IMR-90 (cell line): Measurements from ENCODE around the gene HKDC1. TPM values are rescaled to one million over a fixed set of nuclear protein-coding genes. Genes with fewer than 3 reads are reported as not detected.

Source experiments
- ATAC-seq: fragments of 200-7000 bp; cut with Tn5 transposase; 2 replicates; pipeline ENCODE4 v1.9.1; 2020; ENCODE audit warnings: low read depth, mild to moderate bottlenecking, moderate library complexity
- BruUV-seq: library from RNA; stranded (reverse); fragments of 400-500 nt; replicated peaks from 2 replicates; lab custom pipeline; 2021; lab: Mats Ljungman, UMichigan
- CTCF ChIA-PET: fragments of 300-600 bp; formaldehyde crosslinking; extraction: SDS; loops from one replicate; lab custom pipeline; 2021; ENCODE audit warnings: antibody characterized with exemption; lab: Yijun Ruan, JAX
- POLR2A ChIA-PET: fragments of 300-600 bp; sonication (Branson Sonifier 250); formaldehyde crosslinking; loops from one replicate; lab custom pipeline; 2022; ENCODE audit warnings: antibody characterized with exemption; ENCODE audit not compliant: unreplicated experiment; lab: Charles Lee
- DNase-seq: peaks from one replicate; pipeline ENCODE4 v3.0.0; 2013
- H2AFZ ChIP-seq: replicated peaks from 2 replicates; pipeline ENCODE3; 2013; ENCODE audit warnings: low read length, mild to moderate bottlenecking; ENCODE audit not compliant: poor library complexity
- H2AK5ac ChIP-seq: 2 replicates; pipeline ENCODE4 v1.6.1; 2013; ENCODE audit warnings: low read depth, low read length, inconsistent platforms
- H2AK9ac ChIP-seq: replicated peaks from 2 replicates; pipeline ENCODE3; 2013; ENCODE audit warnings: mild to moderate bottlenecking, low read depth, low read length, moderate library complexity; ENCODE audit not compliant: poor library complexity
- H2BK120ac ChIP-seq: 2 replicates; pipeline ENCODE4 v1.6.1; 2013; ENCODE audit warnings: low read depth, low read length, inconsistent platforms
- H2BK15ac ChIP-seq: 3 replicates; pipeline ENCODE4 v1.6.1; 2013; ENCODE audit warnings: low read depth, low read length, inconsistent platforms
- H2BK20ac ChIP-seq: 2 replicates; pipeline ENCODE4 v1.6.1; 2013; ENCODE audit warnings: low read depth, mild to moderate bottlenecking, inconsistent platforms, low read length, moderate library complexity
- H2BK5ac ChIP-seq: 2 replicates; pipeline ENCODE4 v1.6.1; 2013; ENCODE audit warnings: mild to moderate bottlenecking, low read depth, low read length, inconsistent platforms; ENCODE audit not compliant: poor library complexity, severe bottlenecking
- H3K14ac ChIP-seq: replicated peaks from 2 replicates; pipeline ENCODE4 v1.6.1; 2013; ENCODE audit warnings: low read depth, low read length, inconsistent platforms
- H3K18ac ChIP-seq: 2 replicates; pipeline ENCODE4 v1.6.1; 2013; ENCODE audit warnings: low read depth, low read length, control low read depth
- H3K23ac ChIP-seq: 2 replicates; pipeline ENCODE4 v1.6.1; 2013; ENCODE audit warnings: low read depth, low read length, inconsistent platforms
- H3K27ac ChIP-seq: 2 replicates; pipeline ENCODE4 v1.5.1; 2013; ENCODE audit warnings: mild to moderate bottlenecking, control low read depth, low read length; ENCODE audit not compliant: insufficient read depth
- H3K27me3 ChIP-seq: 2 replicates; pipeline ENCODE4 v1.6.1; 2013; ENCODE audit warnings: low read length; ENCODE audit not compliant: control insufficient read depth, insufficient read depth
- H3K36me3 ChIP-seq: 2 replicates; pipeline ENCODE4 v1.6.1; 2013; ENCODE audit warnings: low read length, mixed read lengths; ENCODE audit not compliant: control insufficient read depth, insufficient read depth
- H3K4ac ChIP-seq: 2 replicates; pipeline ENCODE4 v1.6.1; 2013; ENCODE audit warnings: low read depth, low read length, inconsistent platforms
- H3K4me1 ChIP-seq: 2 replicates; pipeline ENCODE4 v1.6.1; 2013; ENCODE audit warnings: low read length, mixed read lengths; ENCODE audit not compliant: control insufficient read depth, insufficient read depth
- H3K4me2 ChIP-seq: 2 replicates; pipeline ENCODE4 v1.6.1; 2013; ENCODE audit warnings: low read depth, mild to moderate bottlenecking, control low read depth, low read length, moderate library complexity
- H3K4me3 ChIP-seq: 2 replicates; pipeline ENCODE4 v1.5.1; 2013; ENCODE audit warnings: low read depth, mild to moderate bottlenecking, control low read depth, low read length, moderate library complexity; ENCODE audit not compliant: insufficient read depth
- H3K56ac ChIP-seq: 2 replicates; pipeline ENCODE4 v1.6.1; 2013; ENCODE audit warnings: low read length, inconsistent platforms; ENCODE audit not compliant: insufficient read depth; ENCODE audit errors: extremely low read depth
- H3K79me1 ChIP-seq, 2 experiments: 2 replicates each; pipeline ENCODE4 v1.6.1; 2013; ENCODE audit warnings: low read length in 2 of 2, inconsistent platforms in 1 of 2, low read depth in 1 of 2
- H3K9ac ChIP-seq: 2 replicates; pipeline ENCODE4 v1.6.1; 2013; ENCODE audit warnings: low read depth, low read length, control low read depth
- H3K9me1 ChIP-seq: 2 replicates; pipeline ENCODE4 v1.6.1; 2013; ENCODE audit warnings: low read length, inconsistent platforms; ENCODE audit not compliant: insufficient read depth
- H3K9me3 ChIP-seq: 2 replicates; pipeline ENCODE4 v1.6.1; 2013; ENCODE audit warnings: low read length; ENCODE audit not compliant: control insufficient read depth, insufficient read depth
- H4K20me1 ChIP-seq: 2 replicates; pipeline ENCODE4 v1.6.1; 2013; ENCODE audit warnings: low read length, inconsistent platforms; ENCODE audit not compliant: insufficient read depth
- H4K5ac ChIP-seq: 2 replicates; pipeline ENCODE4 v1.6.1; 2013; ENCODE audit warnings: mild to moderate bottlenecking, low read depth, low read length, control low read depth
- H4K8ac ChIP-seq, 2 experiments: 2 replicates each; pipeline ENCODE4 v1.6.1; 2013; ENCODE audit warnings: low read depth in 2 of 2, low read length in 2 of 2, control low read depth in 1 of 2, inconsistent platforms in 1 of 2
- H4K91ac ChIP-seq: 2 replicates; pipeline ENCODE4 v1.6.1; 2013; ENCODE audit warnings: low read depth, low read length, inconsistent platforms; ENCODE audit not compliant: insufficient read depth
- BHLHE40 ChIP-seq: fragments of 150-350 bp; IDR thresholded peaks from 2 replicates; pipeline ENCODE4 v1.6.1; 2016; ENCODE audit warnings: mild to moderate bottlenecking, low read depth, low read length
- CEBPB ChIP-seq: IDR thresholded peaks from 2 replicates; pipeline ENCODE4 v1.6.1; 2012; ENCODE audit warnings: low read depth, low read length, improper control_type of control experiment
- FOS ChIP-seq: fragments of 150-350 bp; IDR thresholded peaks from 2 replicates; pipeline ENCODE4 v1.6.1; 2016; ENCODE audit warnings: low read depth, low read length
- MAZ ChIP-seq: IDR thresholded peaks from 2 replicates; pipeline ENCODE4 v1.6.1; 2012; ENCODE audit warnings: low read depth, mild to moderate bottlenecking, low read length, improper control_type of control experiment, moderate library complexity, borderline replicate concordance
- NFE2L2 ChIP-seq: fragments of 150-350 bp; IDR thresholded peaks from 2 replicates; pipeline ENCODE4 v1.6.1; 2016; ENCODE audit warnings: low read depth, mild to moderate bottlenecking, low read length
- POLR2A ChIP-seq: IDR thresholded peaks from 2 replicates; pipeline ENCODE4 v1.6.1; 2012; ENCODE audit warnings: mild to moderate bottlenecking, low read depth, low read length
- RCOR1 ChIP-seq: IDR thresholded peaks from 2 replicates; pipeline ENCODE4 v1.6.1; 2012; ENCODE audit warnings: mild to moderate bottlenecking, low read length, improper control_type of control experiment; ENCODE audit not compliant: insufficient replicate concordance
- RFX5 ChIP-seq: IDR thresholded peaks from 2 replicates; pipeline ENCODE4 v1.8.0; 2012; ENCODE audit warnings: low read depth, mild to moderate bottlenecking, low read length, moderate library complexity
- SMC3 ChIP-seq: fragments of 150-350 bp; IDR thresholded peaks from 2 replicates; pipeline ENCODE4 v1.6.1; 2016; ENCODE audit warnings: low read depth, mild to moderate bottlenecking, antibody characterized with exemption, low read length, moderate library complexity
- WGBS, 2 experiments: methylation state at CpG; one replicate each; pipeline versions ENCODE4 v1.1.5 to v1.1.7; 2013; ENCODE audit warnings: missing lambda C conversion rate in 2 of 2; ENCODE audit not compliant: insufficient read length in 1 of 2; ENCODE audit errors: extremely low coverage in 2 of 2; 5-methylcytosine and 5-hydroxymethylcytosine counted together
- dilution Hi-C: fragments of 300-500 bp; cut with HindIII; formaldehyde crosslinking; loops from one replicate; pipeline ENCODE4 v1.14.3; 2018; ENCODE audit warnings: low sequenced_read_pairs; ENCODE audit not compliant: unreplicated experiment
- in situ Hi-C: fragments of 300-500 bp; cut with MboI; formaldehyde crosslinking; loops from 3 replicates; pipeline ENCODE4 v1.14.3; 2019; ENCODE audit warnings: low sequenced_read_pairs, inconsistent platforms, mixed read lengths
- intact Hi-C: fragments of 100-400 bp; cut with micrococcal nuclease; formaldehyde crosslinking; loops from 2 replicates; pipeline ENCODE4 v1.10.0; 2022
- polyA plus RNA-seq, 3 experiments: library from polyadenylated mRNA; depleted of rRNA; stranded (reverse); fragments of >200 nt; gene quantifications; 2 replicates each; pipeline ENCODE4 v1.2.3, GENCODE V29; 2012; ENCODE audit warnings: low replicate concordance in 1 of 3
- total RNA-seq: library from RNA; depleted of rRNA; stranded (reverse); fragments of >200 nt; gene quantifications from 2 replicates; pipeline ENCODE4 v1.2.3, GENCODE V29; 2012
- TF ChIP-seq, protein P1 (sequence below): fragments of 150-350 bp; IDR thresholded peaks from 2 replicates; pipeline ENCODE4 v1.6.1; 2017; ENCODE audit warnings: mild to moderate bottlenecking, antibody characterized with exemption, low read length, low read depth
- TF ChIP-seq, protein P2 (sequence below): conservative IDR thresholded peaks from 2 replicates; pipeline ENCODE4 v1.5.1; 2012; ENCODE audit warnings: mild to moderate bottlenecking, low read depth, low read length, improper control_type of control experiment

HKDC1 gene
- total and polyA plus RNA-seq, 2 of the 4 experiments (the other 2 are of a cell fraction): under 0.01 to 0.03 TPM

DNA sequence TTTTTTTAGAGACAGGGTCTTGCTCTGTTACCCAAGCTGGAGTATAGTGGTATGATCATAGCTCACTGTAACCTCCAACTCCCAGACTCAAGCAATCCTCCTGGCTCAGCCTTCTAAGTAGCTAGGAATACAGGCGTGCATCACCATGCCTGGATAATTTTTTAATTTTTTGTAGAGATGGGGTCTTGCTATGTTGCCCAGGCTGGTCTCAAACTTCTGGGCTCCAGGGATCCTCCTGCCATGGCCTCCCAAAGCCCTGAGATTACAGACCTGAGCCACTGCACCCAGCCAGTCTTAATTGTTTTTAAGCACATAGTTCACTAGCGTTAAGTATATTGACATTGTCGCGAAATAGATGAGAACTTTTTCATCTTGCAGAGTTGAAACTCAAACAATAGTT lies 38.1 kb upstream of the HKDC1 start:
- Histone ChIP-seq H2AK9ac (no peak overlapping the region), H3K23ac (no peak overlapping the region), H3K79me1 (peaks cover 5 to 38% of the 10 kb centered on the region in 2 experiments), H3K9me3 (no peaks in the 10 kb centered on the region), H4K8ac (no peak overlapping the region), H3K4me1 (peaks cover 2% of the 10 kb centered on the region; the same call in 1 of the 2 replicates), H3K56ac (no peak overlapping the region), H3K4me2 (no peak overlapping the region), H3K27me3 (no peaks in the 10 kb centered on the region), H2AK5ac (no peak overlapping the region), H4K91ac (no peak overlapping the region), H3K18ac (no peak overlapping the region), H3K9me1 (peaks cover 4% of the 10 kb centered on the region), H3K36me3 (peaks cover 7% of the 10 kb centered on the region), H4K20me1 (no peaks in the 10 kb centered on the region; the same call in 1 of the 2 replicates), H2BK15ac (no peak overlapping the region), H3K4ac (no peak overlapping the region), H3K4me3 (no peak overlapping the region), H2BK120ac (no peak overlapping the region), H3K9ac (no peak overlapping the region), H3K27ac (no peak overlapping the region), H2AFZ (no peak overlapping the region), H4K5ac (no peak overlapping the region), H2BK20ac (no peak overlapping the region), H3K14ac (no peak overlapping the region), H2BK5ac (no peak overlapping the region)
- dilution Hi-C loops (no loop called here), intact Hi-C loops (no loop called here), in situ Hi-C loops (no loop called here)
- no peak for ATAC-seq
- no peak for TF ChIP-seq NFE2L2
- TF ChIP-seq RCOR1: no peak
- TF ChIP-seq, protein P1, sequence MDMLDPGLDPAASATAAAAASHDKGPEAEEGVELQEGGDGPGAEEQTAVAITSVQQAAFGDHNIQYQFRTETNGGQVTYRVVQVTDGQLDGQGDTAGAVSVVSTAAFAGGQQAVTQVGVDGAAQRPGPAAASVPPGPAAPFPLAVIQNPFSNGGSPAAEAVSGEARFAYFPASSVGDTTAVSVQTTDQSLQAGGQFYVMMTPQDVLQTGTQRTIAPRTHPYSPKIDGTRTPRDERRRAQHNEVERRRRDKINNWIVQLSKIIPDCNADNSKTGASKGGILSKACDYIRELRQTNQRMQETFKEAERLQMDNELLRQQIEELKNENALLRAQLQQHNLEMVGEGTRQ: no peak
- no peak for TF ChIP-seq MAZ
- no peak for TF ChIP-seq RFX5
- TF ChIP-seq POLR2A: no peak
- no peak for TF ChIP-seq FOS
- no peak for TF ChIP-seq BHLHE40
- TF ChIP-seq SMC3: no peak
- no peak for TF ChIP-seq CEBPB
- TF ChIP-seq, protein P2, sequence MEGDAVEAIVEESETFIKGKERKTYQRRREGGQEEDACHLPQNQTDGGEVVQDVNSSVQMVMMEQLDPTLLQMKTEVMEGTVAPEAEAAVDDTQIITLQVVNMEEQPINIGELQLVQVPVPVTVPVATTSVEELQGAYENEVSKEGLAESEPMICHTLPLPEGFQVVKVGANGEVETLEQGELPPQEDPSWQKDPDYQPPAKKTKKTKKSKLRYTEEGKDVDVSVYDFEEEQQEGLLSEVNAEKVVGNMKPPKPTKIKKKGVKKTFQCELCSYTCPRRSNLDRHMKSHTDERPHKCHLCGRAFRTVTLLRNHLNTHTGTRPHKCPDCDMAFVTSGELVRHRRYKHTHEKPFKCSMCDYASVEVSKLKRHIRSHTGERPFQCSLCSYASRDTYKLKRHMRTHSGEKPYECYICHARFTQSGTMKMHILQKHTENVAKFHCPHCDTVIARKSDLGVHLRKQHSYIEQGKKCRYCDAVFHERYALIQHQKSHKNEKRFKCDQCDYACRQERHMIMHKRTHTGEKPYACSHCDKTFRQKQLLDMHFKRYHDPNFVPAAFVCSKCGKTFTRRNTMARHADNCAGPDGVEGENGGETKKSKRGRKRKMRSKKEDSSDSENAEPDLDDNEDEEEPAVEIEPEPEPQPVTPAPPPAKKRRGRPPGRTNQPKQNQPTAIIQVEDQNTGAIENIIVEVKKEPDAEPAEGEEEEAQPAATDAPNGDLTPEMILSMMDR: no peak
- no CpG with 5 or more reads among the region's 4 CpGs for WGBS, 2 experiments
- no peak for DNase-seq
- BruUV-seq: no TSS peak
- CTCF ChIA-PET: no interaction called here
- POLR2A ChIA-PET: no interaction called here
